HepG2 (cell line): ENCODE data around the gene RCBTB2. TPM values are rescaled to one million over a fixed set of nuclear protein-coding genes. Genes with fewer than 3 reads are reported as not detected.

Experiments
- ATF4 ChIP-seq, 2 experiments: fragments of 450-650 bp in 1 of 2; sonication (generic) in 1 of 2; formaldehyde crosslinking; IDR thresholded peaks; 2 replicates each; pipeline versions ENCODE4 v1.5.0 to v1.8.0; 2020 to 2022; ENCODE audit warnings: mild to moderate bottlenecking in 1 of 2, missing genetic modification reagents in 1 of 2
- ATF6 ChIP-seq: sonication (generic); formaldehyde crosslinking; conservative IDR thresholded peaks from 2 replicates; pipeline ENCODE4 v1.4.0; 2020; ENCODE audit warnings: missing genetic modification reagents
- EZH2 ChIP-seq: conservative IDR thresholded peaks from 2 replicates; pipeline ENCODE4 v1.6.1; 2012; ENCODE audit warnings: mild to moderate bottlenecking, low read depth, low read length, moderate library complexity
- MLXIP ChIP-seq: sonication (generic); formaldehyde crosslinking; IDR thresholded peaks from 2 replicates; pipeline ENCODE4 v1.9.0; 2021; ENCODE audit warnings: missing genetic modification reagents, borderline replicate concordance
- PAXIP1 ChIP-seq: sonication (generic); formaldehyde crosslinking; conservative IDR thresholded peaks from 2 replicates; pipeline ENCODE4 v1.4.0; 2020; ENCODE audit warnings: mild to moderate bottlenecking, missing genetic modification reagents, moderate library complexity
- XBP1 ChIP-seq: sonication (generic); formaldehyde crosslinking; IDR thresholded peaks from 2 replicates; pipeline ENCODE4 v1.5.0; 2020; ENCODE audit warnings: missing genetic modification reagents
- ZBTB39 ChIP-seq: sonication (generic); formaldehyde crosslinking; IDR thresholded peaks from 2 replicates; pipeline ENCODE4 v1.5.0; 2020; ENCODE audit warnings: missing genetic modification reagents
- ZNF772 ChIP-seq: sonication (generic); formaldehyde crosslinking; IDR thresholded peaks from 2 replicates; pipeline ENCODE4 v1.5.0; 2020; ENCODE audit warnings: mild to moderate bottlenecking, missing genetic modification reagents
- polyA plus RNA-seq, 8 experiments: library from polyadenylated mRNA; depleted of rRNA in 3 of 8; stranded (reverse) in 7 of 8; unstranded in 1 of 8; fragments of >200 nt; fragmentation: Illumina TruSeq in 4 of 8; extraction: Trizol in 4 of 8; gene quantifications; 2 replicates each; pipeline versions ENCODE4 v1.2.1 to v1.2.3, GENCODE V29; 2011 to 2016; ENCODE audit warnings: low read depth in 4 of 8, missing spikeins in 1 of 8, mixed read lengths in 1 of 8; ENCODE audit not compliant: insufficient read depth in 1 of 8
- total RNA-seq, 5 experiments: library from RNA; depleted of rRNA; stranded (reverse); fragments of >200 nt; fragmentation: Illumina TruSeq; extraction: Trizol; gene quantifications; 2 replicates each; pipeline ENCODE4 v1.2.3, GENCODE V29; 2016; ENCODE audit warnings: low read depth in 1 of 5

The RCBTB2 gene
- total and polyA plus RNA-seq, 2 of the 13 experiments (the other 11 are each of a cell fraction or from before 2014, with no cell fraction given): 1.9 to 2.7 TPM

- TF ChIP-seq ATF6 (CRISPR knock-in tag): no peak
- TF ChIP-seq EZH2: no peak
- TF ChIP-seq ZBTB39: no peak
- no peak for TF ChIP-seq MLXIP
- no peak for TF ChIP-seq ATF4 (CRISPR knock-in tag; IDR thresholded peaks at IDR 0.05)
- no peak for TF ChIP-seq ZNF772 (CRISPR knock-in tag)
- no peak for TF ChIP-seq PAXIP1 (CRISPR knock-in tag)
- TF ChIP-seq XBP1 (CRISPR knock-in tag): no peak
These were observed 18.4 kb upstream of the RCBTB2 start (continued) for GRCh38 chr13:48551329-48551728.
